ENCODE data around the gene TMEM238L. TPM values are rescaled to one million over a fixed set of nuclear protein-coding genes. Genes with fewer than 3 reads are reported as not detected.

The TMEM238L gene
- total RNA-seq, 1 donor from 2014 or later, result not detected

- no peaks in the 10 kb centered on the region for H3K4me1 Mint-ChIP-seq (ENCODE audit: unreplicated experiment)
- TF ChIP-seq CTCF (IDR thresholded peaks at IDR 0.05), result no peak
- no peaks in the 10 kb centered on the region for H3K27me3 Mint-ChIP-seq (ENCODE audit: unreplicated experiment)
- H3K9me3 Mint-ChIP-seq (ENCODE audit: unreplicated experiment), result no peaks in the 10 kb centered on the region
- DNase-seq (ENCODE audit: extremely low spot score, unreplicated experiment), result no peak
- H3K36me3 Mint-ChIP-seq (ENCODE audit: unreplicated experiment), result no peaks in the 10 kb centered on the region
- no peak overlapping the region for H3K4me3 Mint-ChIP-seq (ENCODE audit: unreplicated experiment)
- no peak overlapping the region for H3K27ac Mint-ChIP-seq (ENCODE audit: unreplicated experiment)
Measured at GRCh38 chr17:10806545-10807262, 2.8 kb upstream of the TMEM238L start.

- H3K9me3 Mint-ChIP-seq (ENCODE audit: unreplicated experiment), result peaks cover 4% of the 10 kb centered on the region
- no peak for TF ChIP-seq CTCF (IDR thresholded peaks at IDR 0.05)
Measured at GRCh38 chr17:10805911-10806310, 2.0 kb upstream of the TMEM238L start.

GRCh38 chr17:10804546-10804945, 647 bp upstream of the TMEM238L start:
- Mint-ChIP-seq H3K9me3 (ENCODE audit: unreplicated experiment) (peaks cover 4% of the 10 kb centered on the region), H3K27me3 (ENCODE audit: unreplicated experiment) (no peaks in the 10 kb centered on the region), H3K4me1 (ENCODE audit: unreplicated experiment) (no peaks in the 10 kb centered on the region), H3K36me3 (ENCODE audit: unreplicated experiment) (no peaks in the 10 kb centered on the region), H3K4me3 (ENCODE audit: unreplicated experiment) (no peak overlapping the region), H3K27ac (ENCODE audit: unreplicated experiment) (no peak overlapping the region)
- DNase-seq (ENCODE audit: extremely low spot score, unreplicated experiment), result no peak
- no peak for TF ChIP-seq CTCF (IDR thresholded peaks at IDR 0.05)

More at GRCh38 chr17:10805911-10806310, 2.0 kb upstream of the TMEM238L start:
- Mint-ChIP-seq H3K4me1 (ENCODE audit: unreplicated experiment) (no peaks in the 10 kb centered on the region), H3K36me3 (ENCODE audit: unreplicated experiment) (no peaks in the 10 kb centered on the region), H3K27me3 (ENCODE audit: unreplicated experiment) (no peaks in the 10 kb centered on the region), H3K4me3 (ENCODE audit: unreplicated experiment) (no peak overlapping the region), H3K27ac (ENCODE audit: unreplicated experiment) (no peak overlapping the region)
- no peak for DNase-seq (ENCODE audit: extremely low spot score, unreplicated experiment)

- Mint-ChIP-seq H3K27ac (ENCODE audit: unreplicated experiment) (no peak overlapping the region), H3K27me3 (ENCODE audit: unreplicated experiment) (no peaks in the 10 kb centered on the region), H3K4me3 (ENCODE audit: unreplicated experiment) (no peak overlapping the region), H3K4me1 (ENCODE audit: unreplicated experiment) (no peaks in the 10 kb centered on the region), H3K9me3 (ENCODE audit: unreplicated experiment) (peaks cover 4% of the 10 kb centered on the region), H3K36me3 (ENCODE audit: unreplicated experiment) (no peaks in the 10 kb centered on the region)
- no peak for DNase-seq (ENCODE audit: extremely low spot score, unreplicated experiment)
- TF ChIP-seq CTCF (IDR thresholded peaks at IDR 0.05), result no peak
Measured at GRCh38 chr17:10803350-10803749, 549 bp downstream of the TMEM238L start.

- TF ChIP-seq CTCF (IDR thresholded peaks at IDR 0.05), result no peak
- DNase-seq (ENCODE audit: extremely low spot score, unreplicated experiment), result no peak
- Mint-ChIP-seq H3K36me3 (ENCODE audit: unreplicated experiment) (no peaks in the 10 kb centered on the region), H3K4me3 (ENCODE audit: unreplicated experiment) (no peak overlapping the region), H3K9me3 (ENCODE audit: unreplicated experiment) (peaks cover 4% of the 10 kb centered on the region), H3K4me1 (ENCODE audit: unreplicated experiment) (no peaks in the 10 kb centered on the region), H3K27me3 (ENCODE audit: unreplicated experiment) (no peaks in the 10 kb centered on the region), H3K27ac (ENCODE audit: unreplicated experiment) (no peak overlapping the region)
Measured at GRCh38 chr17:10802496-10803284, 1.2 kb downstream of the TMEM238L start.

Measured in osteocyte (in vitro differentiated cells).